SKM-1 (cell line): Measurements from ENCODE around the gene PSD.

Source experiments
- DNase-seq: peaks from one replicate; lab custom pipeline; 2025; ENCODE audit not compliant: unreplicated experiment; lab: John Stamatoyannopoulos, UW

PSD gene

GRCh38 chr10:102420714-102421506 lies 2.3 kb upstream of the PSD start, which contains the start of gene FBXL15:
Gene FBXL15 (plus strand): TSS chr10:102420836. CDS start chr10:102421130, 294 bp downstream.
- peak; percentile 94 for DNase-seq

- DNase-seq, result no peak
Measured at GRCh38 chr10:102420181-102420713, 1.7 kb upstream of the PSD start.

GRCh38 chr10:102419269-102420180 lies 940 bp upstream of the PSD start:
- DNase-seq, result peak; percentile 46

GRCh38 chr10:102416695-102417094 lies 1.9 kb downstream of the PSD start:
- no peak for DNase-seq

- DNase-seq, result no peak
Measured at GRCh38 chr10:102416283-102416682, 2.3 kb downstream of the PSD start.

GRCh38 chr10:102414749-102415148 lies 3.8 kb downstream of the PSD start:
- no peak for DNase-seq

GRCh38 chr10:102413806-102414561 lies 4.6 kb downstream of the PSD start:
- no peak for DNase-seq

- no peak for DNase-seq
Measured at GRCh38 chr10:102413053-102413705, 5.4 kb downstream of the PSD start.

GRCh38 chr10:102412293-102412692 lies 6.3 kb downstream of the PSD start:
- no peak for DNase-seq

GRCh38 chr10:102411341-102412255 lies 7.0 kb downstream of the PSD start:
- no peak for DNase-seq

GRCh38 chr10:102410429-102411073 lies 8.0 kb downstream of the PSD start:
- no peak for DNase-seq

GRCh38 chr10:102409604-102410428 lies 8.8 kb downstream of the PSD start:
- no peak for DNase-seq

- DNase-seq, result no peak
Measured at GRCh38 chr10:102408728-102409603, 9.6 kb downstream of the PSD start.

- DNase-seq, result no peak
Measured at GRCh38 chr10:102408131-102408727, 10.4 kb downstream of the PSD start.

GRCh38 chr10:102407425-102408130 lies 11.0 kb downstream of the PSD start:
- no peak for DNase-seq

GRCh38 chr10:102406815-102407214 lies 11.8 kb downstream of the PSD start:
- no peak for DNase-seq
